ENCODE measurements around the gene PRMT9. TPM values are rescaled to one million over a fixed set of nuclear protein-coding genes. Genes with fewer than 3 reads are reported as not detected.

The PRMT9 gene
- total RNA-seq, 1 experiment from 2014 or later = 10.5 TPM

DNA sequence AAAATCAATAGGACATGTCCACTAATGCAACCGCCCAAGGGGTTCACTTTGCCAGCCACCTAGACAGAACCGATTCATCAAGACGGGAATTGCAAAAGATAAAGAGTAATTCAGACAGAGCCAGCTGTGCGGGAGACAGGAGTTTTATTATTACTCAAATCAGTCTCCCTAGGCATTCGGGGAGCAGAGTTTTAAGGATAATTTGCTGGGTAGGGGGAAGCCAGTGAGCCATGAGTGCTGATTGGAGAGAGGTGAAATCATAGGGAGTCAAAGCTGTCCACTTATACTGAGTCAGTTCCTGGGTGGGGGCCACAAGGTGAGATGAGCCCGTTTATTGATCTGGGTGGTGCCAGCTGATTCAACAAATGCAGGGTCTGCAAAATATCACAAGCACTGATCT, 58.2 kb downstream of the PRMT9 start:
- Histone ChIP-seq H3K23me2 (ENCODE audit: insufficient read length, low read depth, low read length, poor library complexity, severe bottlenecking) (no peaks in the 10 kb centered on the region), H3K27ac (ENCODE audit: insufficient read length, low read depth, low read length) (no peak overlapping the region)
- peaks cover 15 to 56% (median 45%) of the 10 kb centered on the region in 3 experiments; a peak in 6 of 7 replicates for H3K36me3 Mint-ChIP-seq (ENCODE audit: insufficient read depth in 1 of 3, low read depth in 3 of 3)

More for the DNA sequence above, 58.2 kb downstream of the PRMT9 start:
- Histone ChIP-seq H3K14ac (ENCODE audit: insufficient read depth, low read length) (no peak overlapping the region), H2BK15ac (ENCODE audit: low read depth, low read length) (no peak overlapping the region), H3K4me1 (ENCODE audit: insufficient read depth, low read length) (no peaks in the 10 kb centered on the region; the same call in 1 of the 2 replicates), H3K79me1 (ENCODE audit: insufficient read depth, low read depth, low read length, poor library complexity, severe bottlenecking) (no peaks in the 10 kb centered on the region), H2BK5ac (ENCODE audit: insufficient read length, low read length) (no peak overlapping the region), H4K5ac (ENCODE audit: insufficient read length, low read depth, low read length) (no peak overlapping the region), H2BK20ac (ENCODE audit: low read depth, low read length, poor library complexity, severe bottlenecking) (no peak overlapping the region), H4K8ac (replicated peaks; ENCODE audit: insufficient read length, low read depth, low read length) (no peak overlapping the region), H4K91ac (ENCODE audit: insufficient read length, low read depth, low read length) (no peak overlapping the region), H4K20me1 (ENCODE audit: control insufficient read depth, insufficient read depth, insufficient read length) (no peaks in the 10 kb centered on the region), H2BK12ac (ENCODE audit: insufficient read length, low read depth, low read length) (no peak overlapping the region), H2AFZ (ENCODE audit: low read length) (no peak overlapping the region), H3K9ac (ENCODE audit: extremely low read depth, insufficient read length, low read length) (no peak overlapping the region), H3K27me3 (ENCODE audit: insufficient read depth, low read length) (no peaks in the 10 kb centered on the region), H3K9me3 (ENCODE audit: control insufficient read depth, low read depth, low read length) (no peaks in the 10 kb centered on the region), H3K4ac (ENCODE audit: low read depth, low read length) (no peak overlapping the region), H3K18ac (ENCODE audit: insufficient read length, low read depth, low read length) (no peak overlapping the region), H2BK120ac (ENCODE audit: low read depth, low read length, poor library complexity, severe bottlenecking) (no peak overlapping the region), H3K79me2 (ENCODE audit: insufficient read depth, low read length) (no peaks in the 10 kb centered on the region; the same call in 1 of the 2 replicates), H3K4me2 (ENCODE audit: insufficient read depth, insufficient read length, low read length) (no peak overlapping the region), H3K23ac (ENCODE audit: insufficient read length, low read depth, low read length) (no peak overlapping the region), H3K56ac (ENCODE audit: insufficient read length, low read depth, low read length) (no peak overlapping the region), H2AK5ac (ENCODE audit: insufficient read length, low read length) (no peak overlapping the region), H3T11ph (ENCODE audit: low read length) (no peak overlapping the region)
- H3K27me3 Mint-ChIP-seq (ENCODE audit: low read depth) = no peaks in the 10 kb centered on the region
- no peaks in the 10 kb centered on the region for H3K9me3 Mint-ChIP-seq
- peaks cover 29 to 39% of the 10 kb centered on the region in 2 experiments for H3K4me1 Mint-ChIP-seq
- H3K27ac Mint-ChIP-seq = peak overlapping the region; percentile 45 to 84 (median 75)
- TF ChIP-seq, protein P1, sequence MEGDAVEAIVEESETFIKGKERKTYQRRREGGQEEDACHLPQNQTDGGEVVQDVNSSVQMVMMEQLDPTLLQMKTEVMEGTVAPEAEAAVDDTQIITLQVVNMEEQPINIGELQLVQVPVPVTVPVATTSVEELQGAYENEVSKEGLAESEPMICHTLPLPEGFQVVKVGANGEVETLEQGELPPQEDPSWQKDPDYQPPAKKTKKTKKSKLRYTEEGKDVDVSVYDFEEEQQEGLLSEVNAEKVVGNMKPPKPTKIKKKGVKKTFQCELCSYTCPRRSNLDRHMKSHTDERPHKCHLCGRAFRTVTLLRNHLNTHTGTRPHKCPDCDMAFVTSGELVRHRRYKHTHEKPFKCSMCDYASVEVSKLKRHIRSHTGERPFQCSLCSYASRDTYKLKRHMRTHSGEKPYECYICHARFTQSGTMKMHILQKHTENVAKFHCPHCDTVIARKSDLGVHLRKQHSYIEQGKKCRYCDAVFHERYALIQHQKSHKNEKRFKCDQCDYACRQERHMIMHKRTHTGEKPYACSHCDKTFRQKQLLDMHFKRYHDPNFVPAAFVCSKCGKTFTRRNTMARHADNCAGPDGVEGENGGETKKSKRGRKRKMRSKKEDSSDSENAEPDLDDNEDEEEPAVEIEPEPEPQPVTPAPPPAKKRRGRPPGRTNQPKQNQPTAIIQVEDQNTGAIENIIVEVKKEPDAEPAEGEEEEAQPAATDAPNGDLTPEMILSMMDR (conservative IDR thresholded peaks at IDR 0.05) = no peak
- peak overlapping the region in 1 of 2 experiments; percentile 25; a peak in 1 of 5 replicates for H3K4me3 Mint-ChIP-seq
- no peak for DNase-seq
- no CpG with 5 or more reads among the region's 6 CpGs for WGBS (ENCODE audit: extremely low coverage, insufficient read length, low lambda C conversion rate)

All from H9 (cell line).